ENCODE results near the gene CSMD2. TPM values are rescaled to one million over a fixed set of nuclear protein-coding genes. Genes with fewer than 3 reads are reported as not detected.

CSMD2 gene
- total and polyA plus RNA-seq, 2 of the 8 experiments (the other 6 are each of a cell fraction or from before 2014, with no cell fraction given), result 7.0 to 14.7 TPM

DNA sequence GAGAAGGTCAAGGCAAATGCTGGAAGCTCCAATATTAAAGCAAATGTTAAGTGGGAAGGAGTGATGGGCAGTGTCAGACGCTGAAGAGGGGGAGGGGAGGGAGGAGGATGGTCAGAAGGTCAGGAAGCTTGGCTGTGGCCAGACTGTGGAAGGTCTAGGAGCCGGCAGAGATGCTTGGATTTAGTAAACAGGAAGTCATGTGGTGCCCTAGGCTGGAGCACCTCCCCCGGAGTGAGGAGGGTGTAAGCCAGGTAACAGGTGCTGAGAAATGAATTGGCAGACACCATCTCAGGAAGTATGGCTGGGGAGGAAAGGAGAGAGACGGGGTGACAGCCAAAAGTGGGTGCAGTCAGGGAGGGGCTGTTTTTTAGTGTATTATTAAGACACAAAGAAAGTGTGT lies 17.7 kb downstream of the CSMD2 start:
- Histone ChIP-seq H3K18ac (ENCODE audit: extremely low read depth, low read length) (no peak overlapping the region), H4K5ac (ENCODE audit: insufficient read length, low read depth, low read length) (no peak overlapping the region), H2AK5ac (ENCODE audit: low read depth, low read length) (peak overlapping the region; percentile 54; the same call in 1 of the 2 replicates), H3K4me1 (replicated peaks in 1 of 4; ENCODE audit: control insufficient read depth in 3 of 4, insufficient read depth in 4 of 4, low read length in 3 of 4) (peaks cover 9 to 16% (median 15%) of the 10 kb centered on the region in 4 experiments), H3K9ac (replicated peaks in 1 of 4; ENCODE audit: extremely low read depth in 1 of 4, low read depth in 3 of 4, low read length in 3 of 4) (no peak overlapping the region), H2BK5ac (ENCODE audit: low read depth, low read length) (0 out of 2 replicates have a peak overlapping the region, but pooled peaks have one; percentile 82), H4K20me1 (replicated peaks in 1 of 2; ENCODE audit: control insufficient read depth in 1 of 2, insufficient read depth in 2 of 2, low read length in 2 of 2) (peaks cover 6% of the 10 kb centered on the region in 2 experiments), H2BK20ac (ENCODE audit: low read length) (no peak overlapping the region), H3K27me3 (replicated peaks in 1 of 4; ENCODE audit: control insufficient read depth in 3 of 4, extremely low read depth in 1 of 4, insufficient read depth in 3 of 4, low read length in 3 of 4) (no peaks in the 10 kb centered on the region), H3K4me2 (ENCODE audit: insufficient read depth in 1 of 2, low read depth in 2 of 2, low read length in 2 of 2) (peak overlapping the region in 1 of 2 experiments; percentile 31; a peak in 1 of 4 replicates), H2AFZ (ENCODE audit: low read length) (no peak overlapping the region), H4K91ac (replicated peaks; ENCODE audit: insufficient read length, low read length) (no peak overlapping the region), H2BK15ac (ENCODE audit: low read length) (no peak overlapping the region; the same call in 1 of the 2 replicates), H3K56ac (replicated peaks; ENCODE audit: insufficient read length, low read depth, low read length) (no peak overlapping the region), H2BK12ac (ENCODE audit: low read depth, low read length) (no peak overlapping the region), H3K4ac (replicated peaks; ENCODE audit: insufficient read length, low read depth, low read length) (no peak overlapping the region), H3K79me2 (ENCODE audit: control insufficient read depth in 1 of 2, insufficient read depth in 2 of 2, low read length in 2 of 2) (peaks cover 0 to 26% of the 10 kb centered on the region in 2 experiments; a peak in 2 of 4 replicates), H3K4me3 (ENCODE audit: extremely low read depth in 1 of 4, insufficient read depth in 2 of 4, low read depth in 3 of 4, low read length in 4 of 4) (no peak overlapping the region), H3K27ac (ENCODE audit: low read depth, low read length) (no peak overlapping the region), H4K8ac (ENCODE audit: extremely low read depth, insufficient read depth, low read length) (no peak overlapping the region), H3K9me3 (ENCODE audit: insufficient read depth in 2 of 2, low read depth in 1 of 2, low read length in 1 of 2) (no peaks in the 10 kb centered on the region), H3K79me1 (ENCODE audit: low read depth, low read length) (peaks cover 6% of the 10 kb centered on the region; the same call in 1 of the 2 replicates), H3K14ac (ENCODE audit: insufficient read length) (no peak overlapping the region), H3K36me3 (ENCODE audit: control insufficient read depth in 2 of 4, insufficient read depth in 4 of 4, low read length in 3 of 4) (peaks cover 0 to 10% (median 2%) of the 10 kb centered on the region in 4 experiments; a peak in 3 of 8 replicates), H2BK120ac (replicated peaks; ENCODE audit: low read depth, low read length) (no peak overlapping the region), H3K23me2 (ENCODE audit: low read depth, low read length) (no peaks in the 10 kb centered on the region), H3K23ac (ENCODE audit: insufficient read length) (no peak overlapping the region)
- WGBS, 2 experiments (ENCODE audit: extremely low coverage in 1 of 2, insufficient coverage in 1 of 2, insufficient read length in 1 of 2, insufficient replicate concordance in 2 of 2, low coverage in 1 of 2, low lambda C conversion rate in 2 of 2, missing lambda C conversion rate in 1 of 2), result 68% methylated on average over 4 of the region's 4 CpGs; no CpG with 5 or more reads in 1 of the 2 experiments
- ChIA-PET POLR2A (ENCODE audit: partially characterized antibody) (interaction anchor here (0.6 kb wide), 1 partner anchor 13 kb away, joined by 3 read pairs; no protein-coding TSS in a partner anchor), CTCF (ENCODE audit: partially characterized antibody) (interaction anchor here (0.6 to 1.2 kb wide), 3 partner anchors 11 to 253 kb away, joined by 3 to 5 read pairs (median 4); no protein-coding TSS in a partner anchor)
- no peak for FAIRE-seq
- DNase-seq (ENCODE audit: low read depth in 1 of 2, low spot score in 2 of 2), result no peak
- no peak for TF ChIP-seq BACH1 (IDR thresholded peaks at IDR 0.05; ENCODE audit: low read length)
- TF ChIP-seq CTBP2 (IDR thresholded peaks at IDR 0.05; ENCODE audit: borderline replicate concordance, insufficient read depth, insufficient read length, low read length), result no peak
- TF ChIP-seq PHF8 (conservative IDR thresholded peaks at IDR 0.05; ENCODE audit: low read depth, low read length), result no peak
- TF ChIP-seq POLR2AphosphoS5 (IDR thresholded peaks at IDR 0.05; ENCODE audit: low read depth, low read length), result no peak
- TF ChIP-seq E2F6 (IDR thresholded peaks at IDR 0.05), result no peak
- TF ChIP-seq SP1 (IDR thresholded peaks at IDR 0.05; ENCODE audit: low read depth, low read length), result no peak
- TF ChIP-seq TCF12 (IDR thresholded peaks at IDR 0.05; ENCODE audit: low read depth, low read length), result no peak
- no peak for TF ChIP-seq CHD2 (IDR thresholded peaks at IDR 0.05; ENCODE audit: low read length)
- TF ChIP-seq EGR1 (IDR thresholded peaks at IDR 0.05; ENCODE audit: borderline replicate concordance, low read depth, low read length), result no peak
- TF ChIP-seq KDM1A (IDR thresholded peaks at IDR 0.05; ENCODE audit: borderline replicate concordance, low read length), result no peak
- TF ChIP-seq GTF2F1 (IDR thresholded peaks at IDR 0.05; ENCODE audit: borderline replicate concordance, low read depth, low read length), result no peak
- TF ChIP-seq TEAD4 (IDR thresholded peaks at IDR 0.05; ENCODE audit: low read depth, low read length), result no peak
- no peak for TF ChIP-seq EZH2 (IDR thresholded peaks at IDR 0.05; ENCODE audit: low read depth, low read length, severe bottlenecking)
- no peak for TF ChIP-seq SUZ12 (IDR thresholded peaks at IDR 0.05; ENCODE audit: low read length)
